Measurements from ENCODE around the gene TNFRSF8. TPM values are rescaled to one million over a fixed set of nuclear protein-coding genes. Genes with fewer than 3 reads are reported as not detected.

TNFRSF8 gene
- total and polyA plus RNA-seq, 2 of the 13 experiments (the other 11 are each of a cell fraction or from before 2014, with no cell fraction given): not detected

DNA sequence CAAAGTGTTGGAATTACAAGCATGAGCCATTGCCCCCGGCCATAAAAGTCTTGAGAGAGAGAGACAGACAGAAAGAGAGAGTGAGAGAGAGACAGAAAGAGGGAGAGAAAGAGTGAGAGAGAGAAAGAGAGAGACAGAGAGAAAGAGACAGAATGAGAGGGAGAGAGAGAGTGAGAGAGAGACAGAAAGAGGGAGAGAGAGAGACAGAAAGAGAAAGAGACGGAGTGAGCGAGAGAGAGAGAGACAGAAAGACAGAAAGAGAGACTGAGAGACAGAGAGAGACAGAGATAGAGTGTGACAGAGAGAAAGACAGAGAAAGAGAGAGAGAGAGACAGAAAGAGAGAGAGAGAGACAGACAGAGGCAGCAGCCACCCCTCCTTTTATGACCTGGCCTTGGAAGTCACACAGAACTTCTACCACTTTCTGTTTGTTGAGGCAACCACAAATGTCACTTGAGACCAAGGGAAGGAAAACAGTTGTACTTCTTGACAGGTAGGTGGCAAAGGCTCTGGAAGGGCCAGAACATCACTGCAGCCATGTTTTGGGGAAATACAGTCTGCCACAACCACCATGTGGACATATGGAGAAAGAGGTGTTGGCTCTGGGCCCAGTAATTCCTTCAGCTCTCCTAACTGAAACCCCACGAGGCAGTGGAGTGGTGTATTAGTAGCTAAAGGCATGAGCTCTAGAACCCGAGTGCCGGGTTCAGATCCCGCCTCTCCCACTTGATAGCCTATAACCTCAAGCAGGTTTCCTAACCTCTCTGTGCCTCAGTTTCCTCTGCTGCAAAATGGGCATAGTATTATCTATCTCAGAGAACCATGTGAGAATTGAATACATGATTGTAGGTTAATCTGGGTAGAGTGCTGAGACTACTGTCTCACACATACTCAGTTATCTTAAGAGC lies 50.6 kb downstream of the TNFRSF8 start:
- in situ Hi-C loops (cut with HindIII; ENCODE audit: extremely low pct_ligation_motif_present, low pct_unique_long_range_greater_than_20kb) (loop anchor here (25.0 kb wide), 1 partner anchor 549 kb away; no protein-coding TSS in a partner anchor), intact Hi-C loops (cut with micrococcal nuclease; ENCODE audit: unreplicated experiment) (no loop called here)
- no TSS peak for BruUV-seq (replicated peaks)
- Histone ChIP-seq H3K27ac (ENCODE audit: extremely low read length, insufficient read depth, low read length) (no peak overlapping the region), H3K36me3 (replicated peaks in 1 of 2; ENCODE audit: control insufficient read depth in 1 of 2, insufficient read depth in 2 of 2, low read length in 2 of 2) (no peaks in the 10 kb centered on the region), H3K4me1 (ENCODE audit: insufficient read depth, low read length) (no peaks in the 10 kb centered on the region), H3K4me2 (ENCODE audit: low read depth, low read length) (no peak overlapping the region), H4K20me1 (ENCODE audit: insufficient read depth, low read length) (no peaks in the 10 kb centered on the region), H3K9ac (ENCODE audit: insufficient read depth, low read depth, low read length) (no peak overlapping the region), H3K27me3 (ENCODE audit: control insufficient read depth in 1 of 2, insufficient read depth in 2 of 2, low read length in 2 of 2) (peaks cover 2 to 32% of the 10 kb centered on the region in 2 experiments; a peak in 4 of 5 replicates), H2AFZ (ENCODE audit: low read length) (no peak overlapping the region), H3K9me3 (ENCODE audit: low read length) (no peaks in the 10 kb centered on the region), H3K79me2 (ENCODE audit: insufficient read depth, low read length) (no peaks in the 10 kb centered on the region), H3K4me3 (replicated peaks in 1 of 3; ENCODE audit: insufficient read depth in 1 of 3, low read depth in 2 of 3, low read length in 3 of 3) (no peak overlapping the region)
- DNase-seq (ENCODE audit: low spot score) (no peak), FAIRE-seq (no peak), ATAC-seq (no peak)
- WGBS (ENCODE audit: low lambda C conversion rate): 31% methylated on average over 4 of the region's 7 CpGs
- CTCF ChIA-PET (ENCODE audit: low intra/inter-chr PET ratio, low total read pairs): no interaction called here
- POLR2A ChIA-PET: no interaction called here
- TF ChIP-seq RFX5 (IDR thresholded peaks at IDR 0.05; ENCODE audit: low read depth, low read length): no peak
- no peak for TF ChIP-seq REXO4 (CRISPR knock-in tag; IDR thresholded peaks at IDR 0.05; ENCODE audit: borderline replicate concordance)
- TF ChIP-seq SMAD1 (CRISPR knock-in tag; IDR thresholded peaks at IDR 0.05; ENCODE audit: borderline replicate concordance, low read depth): no peak
- no peak for TF ChIP-seq ZNF256 (CRISPR knock-in tag; conservative IDR thresholded peaks at IDR 0.05)
- TF ChIP-seq KLF6 (CRISPR knock-in tag; IDR thresholded peaks at IDR 0.05): no peak
- TF ChIP-seq CHCHD3 (CRISPR knock-in tag; IDR thresholded peaks at IDR 0.05): no peak
- TF ChIP-seq, protein P1, sequence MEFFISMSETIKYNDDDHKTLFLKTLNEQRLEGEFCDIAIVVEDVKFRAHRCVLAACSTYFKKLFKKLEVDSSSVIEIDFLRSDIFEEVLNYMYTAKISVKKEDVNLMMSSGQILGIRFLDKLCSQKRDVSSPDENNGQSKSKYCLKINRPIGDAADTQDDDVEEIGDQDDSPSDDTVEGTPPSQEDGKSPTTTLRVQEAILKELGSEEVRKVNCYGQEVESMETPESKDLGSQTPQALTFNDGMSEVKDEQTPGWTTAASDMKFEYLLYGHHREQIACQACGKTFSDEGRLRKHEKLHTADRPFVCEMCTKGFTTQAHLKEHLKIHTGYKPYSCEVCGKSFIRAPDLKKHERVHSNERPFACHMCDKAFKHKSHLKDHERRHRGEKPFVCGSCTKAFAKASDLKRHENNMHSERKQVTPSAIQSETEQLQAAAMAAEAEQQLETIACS (CRISPR knock-in tag; IDR thresholded peaks at IDR 0.05): no peak
- TF ChIP-seq SETDB1 (CRISPR knock-in tag; IDR thresholded peaks at IDR 0.05; ENCODE audit: borderline replicate concordance): no peak
- TF ChIP-seq, protein P2, sequence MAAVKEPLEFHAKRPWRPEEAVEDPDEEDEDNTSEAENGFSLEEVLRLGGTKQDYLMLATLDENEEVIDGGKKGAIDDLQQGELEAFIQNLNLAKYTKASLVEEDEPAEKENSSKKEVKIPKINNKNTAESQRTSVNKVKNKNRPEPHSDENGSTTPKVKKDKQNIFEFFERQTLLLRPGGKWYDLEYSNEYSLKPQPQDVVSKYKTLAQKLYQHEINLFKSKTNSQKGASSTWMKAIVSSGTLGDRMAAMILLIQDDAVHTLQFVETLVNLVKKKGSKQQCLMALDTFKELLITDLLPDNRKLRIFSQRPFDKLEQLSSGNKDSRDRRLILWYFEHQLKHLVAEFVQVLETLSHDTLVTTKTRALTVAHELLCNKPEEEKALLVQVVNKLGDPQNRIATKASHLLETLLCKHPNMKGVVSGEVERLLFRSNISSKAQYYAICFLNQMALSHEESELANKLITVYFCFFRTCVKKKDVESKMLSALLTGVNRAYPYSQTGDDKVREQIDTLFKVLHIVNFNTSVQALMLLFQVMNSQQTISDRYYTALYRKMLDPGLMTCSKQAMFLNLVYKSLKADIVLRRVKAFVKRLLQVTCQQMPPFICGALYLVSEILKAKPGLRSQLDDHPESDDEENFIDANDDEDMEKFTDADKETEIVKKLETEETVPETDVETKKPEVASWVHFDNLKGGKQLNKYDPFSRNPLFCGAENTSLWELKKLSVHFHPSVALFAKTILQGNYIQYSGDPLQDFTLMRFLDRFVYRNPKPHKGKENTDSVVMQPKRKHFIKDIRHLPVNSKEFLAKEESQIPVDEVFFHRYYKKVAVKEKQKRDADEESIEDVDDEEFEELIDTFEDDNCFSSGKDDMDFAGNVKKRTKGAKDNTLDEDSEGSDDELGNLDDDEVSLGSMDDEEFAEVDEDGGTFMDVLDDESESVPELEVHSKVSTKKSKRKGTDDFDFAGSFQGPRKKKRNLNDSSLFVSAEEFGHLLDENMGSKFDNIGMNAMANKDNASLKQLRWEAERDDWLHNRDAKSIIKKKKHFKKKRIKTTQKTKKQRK (IDR thresholded peaks at IDR 0.05; ENCODE audit: low read length): no peak
- no peak for TF ChIP-seq PPARG (CRISPR knock-in tag; conservative IDR thresholded peaks at IDR 0.05)
- TF ChIP-seq ZNF614 (CRISPR knock-in tag; IDR thresholded peaks at IDR 0.05; ENCODE audit: borderline replicate concordance): no peak
- TF ChIP-seq, protein P3, sequence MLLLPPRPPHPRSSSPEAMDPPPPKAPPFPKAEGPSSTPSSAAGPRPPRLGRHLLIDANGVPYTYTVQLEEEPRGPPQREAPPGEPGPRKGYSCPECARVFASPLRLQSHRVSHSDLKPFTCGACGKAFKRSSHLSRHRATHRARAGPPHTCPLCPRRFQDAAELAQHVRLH (CRISPR knock-in tag; IDR thresholded peaks at IDR 0.05; ENCODE audit: borderline replicate concordance, low read depth): no peak
- TF ChIP-seq ZNF839 (CRISPR knock-in tag; IDR thresholded peaks at IDR 0.05; ENCODE audit: borderline replicate concordance): no peak
